ENCODE results near the gene CACUL1.

DNA sequence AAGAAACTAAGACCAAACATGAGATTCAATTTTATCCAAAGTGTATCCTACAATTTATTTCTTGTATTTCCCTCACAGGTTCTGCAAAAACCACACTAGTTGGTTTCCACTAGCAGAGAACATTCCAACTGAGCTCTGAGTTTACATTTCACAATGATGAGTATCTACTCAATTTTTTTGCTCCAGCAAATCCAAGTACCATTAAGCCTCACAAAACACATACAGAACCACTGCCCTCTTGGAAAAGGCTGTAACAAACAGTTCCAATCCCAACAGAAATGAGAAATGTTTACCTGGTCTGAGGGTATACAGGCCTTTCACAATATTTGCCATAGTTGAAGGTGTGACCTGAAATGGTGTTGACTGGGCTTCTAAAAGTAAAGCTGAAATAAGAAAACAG is 59.9 kb downstream of the CACUL1 start:
- TF ChIP-seq, protein P1, sequence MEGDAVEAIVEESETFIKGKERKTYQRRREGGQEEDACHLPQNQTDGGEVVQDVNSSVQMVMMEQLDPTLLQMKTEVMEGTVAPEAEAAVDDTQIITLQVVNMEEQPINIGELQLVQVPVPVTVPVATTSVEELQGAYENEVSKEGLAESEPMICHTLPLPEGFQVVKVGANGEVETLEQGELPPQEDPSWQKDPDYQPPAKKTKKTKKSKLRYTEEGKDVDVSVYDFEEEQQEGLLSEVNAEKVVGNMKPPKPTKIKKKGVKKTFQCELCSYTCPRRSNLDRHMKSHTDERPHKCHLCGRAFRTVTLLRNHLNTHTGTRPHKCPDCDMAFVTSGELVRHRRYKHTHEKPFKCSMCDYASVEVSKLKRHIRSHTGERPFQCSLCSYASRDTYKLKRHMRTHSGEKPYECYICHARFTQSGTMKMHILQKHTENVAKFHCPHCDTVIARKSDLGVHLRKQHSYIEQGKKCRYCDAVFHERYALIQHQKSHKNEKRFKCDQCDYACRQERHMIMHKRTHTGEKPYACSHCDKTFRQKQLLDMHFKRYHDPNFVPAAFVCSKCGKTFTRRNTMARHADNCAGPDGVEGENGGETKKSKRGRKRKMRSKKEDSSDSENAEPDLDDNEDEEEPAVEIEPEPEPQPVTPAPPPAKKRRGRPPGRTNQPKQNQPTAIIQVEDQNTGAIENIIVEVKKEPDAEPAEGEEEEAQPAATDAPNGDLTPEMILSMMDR (IDR thresholded peaks at IDR 0.05), result no peak
- no peak for TF ChIP-seq EP300 (IDR thresholded peaks at IDR 0.05; ENCODE audit: low read depth)
- no peak for TF ChIP-seq POLR2A (IDR thresholded peaks at IDR 0.05)

Data from transverse colon (tissue), 3 donors.